ENCODE data around the gene ELAC2.

Gene ELAC2

DNA sequence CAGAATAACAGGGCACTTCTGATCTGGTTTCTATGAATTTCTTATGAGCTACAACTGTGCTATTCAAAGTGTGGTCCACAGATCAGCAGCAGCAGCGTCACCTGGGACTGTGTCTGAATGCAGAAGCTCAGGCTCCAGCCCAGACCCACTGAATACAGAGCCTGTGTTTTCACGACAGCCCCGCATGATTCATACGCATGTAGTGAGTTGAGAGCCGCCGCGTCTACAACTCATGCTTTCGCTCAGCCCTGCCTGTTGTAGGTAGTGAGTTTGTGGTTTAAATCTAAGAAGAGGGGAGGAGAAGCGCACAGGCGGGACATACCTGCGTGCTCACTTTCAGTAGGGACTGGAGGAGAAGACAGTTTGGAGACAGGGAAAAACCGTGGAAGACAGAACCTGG is 28.5 kb upstream of the ELAC2 start:
- DNase-seq (ENCODE audit: low read depth): no peak
- no peak overlapping the region for H3K4me3 ChIP-seq (ENCODE audit: low read length)
- TF ChIP-seq, protein P1, sequence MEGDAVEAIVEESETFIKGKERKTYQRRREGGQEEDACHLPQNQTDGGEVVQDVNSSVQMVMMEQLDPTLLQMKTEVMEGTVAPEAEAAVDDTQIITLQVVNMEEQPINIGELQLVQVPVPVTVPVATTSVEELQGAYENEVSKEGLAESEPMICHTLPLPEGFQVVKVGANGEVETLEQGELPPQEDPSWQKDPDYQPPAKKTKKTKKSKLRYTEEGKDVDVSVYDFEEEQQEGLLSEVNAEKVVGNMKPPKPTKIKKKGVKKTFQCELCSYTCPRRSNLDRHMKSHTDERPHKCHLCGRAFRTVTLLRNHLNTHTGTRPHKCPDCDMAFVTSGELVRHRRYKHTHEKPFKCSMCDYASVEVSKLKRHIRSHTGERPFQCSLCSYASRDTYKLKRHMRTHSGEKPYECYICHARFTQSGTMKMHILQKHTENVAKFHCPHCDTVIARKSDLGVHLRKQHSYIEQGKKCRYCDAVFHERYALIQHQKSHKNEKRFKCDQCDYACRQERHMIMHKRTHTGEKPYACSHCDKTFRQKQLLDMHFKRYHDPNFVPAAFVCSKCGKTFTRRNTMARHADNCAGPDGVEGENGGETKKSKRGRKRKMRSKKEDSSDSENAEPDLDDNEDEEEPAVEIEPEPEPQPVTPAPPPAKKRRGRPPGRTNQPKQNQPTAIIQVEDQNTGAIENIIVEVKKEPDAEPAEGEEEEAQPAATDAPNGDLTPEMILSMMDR (conservative IDR thresholded peaks at IDR 0.05; ENCODE audit: low read length): no peak

DNA sequence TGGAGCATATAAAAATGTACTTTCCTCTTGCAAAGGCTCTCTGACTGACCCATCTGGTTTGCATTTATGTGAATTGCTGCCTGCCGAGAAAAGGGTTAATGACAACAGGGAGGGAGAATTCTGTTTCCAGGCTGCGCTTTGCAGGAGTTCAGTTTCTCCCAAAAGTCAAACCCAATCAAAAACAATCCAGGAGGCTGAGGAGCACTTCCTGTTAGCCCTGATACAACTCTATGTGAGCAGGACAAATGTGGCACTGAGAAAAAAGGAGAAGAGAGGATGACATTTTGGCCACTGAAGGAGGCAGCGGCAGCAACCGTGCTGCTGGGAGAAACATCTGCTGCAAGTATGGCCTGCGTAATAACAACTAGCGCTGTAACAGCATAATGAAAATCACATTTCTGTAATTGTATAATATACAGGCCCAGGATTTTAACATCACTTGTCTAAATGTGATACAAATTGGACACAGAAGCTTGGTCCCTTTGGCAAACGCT is 26.8 kb upstream of the ELAC2 start:
- TF ChIP-seq, protein P1 (conservative IDR thresholded peaks at IDR 0.05; ENCODE audit: low read length): no peak
- DNase-seq (ENCODE audit: low read depth): peak; percentile 62
- H3K4me3 ChIP-seq (ENCODE audit: low read length): no peak overlapping the region

GRCh38 chr17:13038931-13039665 is 21.3 kb upstream of the ELAC2 start:
- DNase-seq (ENCODE audit: low read depth): no peak
- TF ChIP-seq, protein P1 (conservative IDR thresholded peaks at IDR 0.05; ENCODE audit: low read length): no peak
- H3K4me3 ChIP-seq (ENCODE audit: low read length): no peak overlapping the region

DNA sequence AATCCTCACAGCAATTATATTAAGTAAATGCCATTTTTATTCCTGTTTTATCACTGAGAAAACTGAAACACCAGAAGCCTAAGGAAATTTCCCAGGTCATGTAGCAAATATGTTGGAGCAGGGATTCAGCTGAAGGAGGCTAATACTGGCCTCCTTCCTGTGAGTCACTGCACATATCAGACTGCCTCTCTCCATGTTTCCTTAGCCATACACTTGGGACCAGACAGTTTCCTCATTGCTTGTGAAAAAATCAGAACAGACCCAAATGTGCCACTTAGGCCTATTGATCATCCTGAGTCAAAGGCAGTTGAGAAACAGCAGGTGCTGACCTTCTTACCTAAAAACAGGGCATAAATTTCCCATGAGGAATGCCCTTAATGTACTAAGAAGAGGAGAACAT is 18.9 kb upstream of the ELAC2 start:
- H3K4me3 ChIP-seq (ENCODE audit: low read length): no peak overlapping the region
- TF ChIP-seq, protein P1 (conservative IDR thresholded peaks at IDR 0.05; ENCODE audit: low read length): no peak
- no peak for DNase-seq (ENCODE audit: low read depth)

DNA sequence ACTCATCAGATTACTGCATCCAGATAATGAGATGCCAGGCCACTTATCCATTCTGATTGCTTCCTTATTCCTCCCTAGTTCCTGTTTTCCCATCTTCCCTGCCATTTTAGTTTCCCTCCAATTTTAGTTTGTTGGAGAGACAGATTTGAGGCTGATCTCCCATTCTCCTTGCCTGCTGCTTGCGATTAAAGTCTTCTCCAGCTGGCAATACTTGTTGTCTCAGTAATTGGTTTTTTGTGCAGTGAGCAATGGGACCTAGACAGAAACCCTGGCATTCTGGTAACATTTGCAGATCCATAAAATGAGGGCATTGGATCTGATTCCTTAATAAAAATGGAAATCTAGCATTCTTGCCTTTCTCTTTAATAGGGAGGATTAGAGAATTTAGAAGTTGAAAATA is 17.6 kb upstream of the ELAC2 start:
- TF ChIP-seq, protein P1 (conservative IDR thresholded peaks at IDR 0.05; ENCODE audit: low read length): no peak
- no peak overlapping the region for H3K4me3 ChIP-seq (ENCODE audit: low read length)
- DNase-seq (ENCODE audit: low read depth): no peak

GRCh38 chr17:13031718-13032350 is 14.0 kb upstream of the ELAC2 start:
- TF ChIP-seq, protein P1 (conservative IDR thresholded peaks at IDR 0.05; ENCODE audit: low read length): peak; percentile 86
- H3K4me3 ChIP-seq (ENCODE audit: low read length): no peak overlapping the region
- DNase-seq (ENCODE audit: low read depth): peak; percentile 55
